Cardiac muscle cell (in vitro differentiated cells and primary cell): Measurements from ENCODE around the gene SBNO2. TPM values are rescaled to one million over a fixed set of nuclear protein-coding genes. Genes with fewer than 3 reads are reported as not detected.

ENCODE experiments used
- DNase-seq, 2 donors: peaks; one replicate each; pipeline versions ENCODE4 v3.0.0 to v3.0.0-alpha.2; 2010 to 2017; ENCODE audit warnings: low read depth in 1 of 2, low spot score in 1 of 2
- H3K27ac ChIP-seq: fragments of 200-600 bp; sonication (generic); 2 replicates; pipeline ENCODE4 v1.5.1; 2016
- H3K27me3 ChIP-seq: fragments of 200-600 bp; sonication (generic); 2 replicates; pipeline ENCODE4 v1.6.0; 2016; ENCODE audit warnings: control low read depth
- H3K36me3 ChIP-seq: fragments of 200-600 bp; sonication (generic); 2 replicates; pipeline ENCODE4 v1.5.1; 2016; ENCODE audit warnings: control low read depth
- H3K4me1 ChIP-seq: fragments of 200-600 bp; sonication (generic); 2 replicates; pipeline ENCODE4 v1.8.1; 2017; ENCODE audit warnings: low read depth, mild to moderate bottlenecking, mixed run types
- H3K4me3 ChIP-seq: fragments of 200-600 bp; sonication (generic); 2 replicates; pipeline ENCODE4 v1.5.1; 2016; ENCODE audit warnings: mild to moderate bottlenecking
- H3K9me3 ChIP-seq: fragments of 200-600 bp; sonication (generic); 2 replicates; pipeline ENCODE4 v1.5.1; 2017; ENCODE audit warnings: low read depth, mild to moderate bottlenecking, control low read depth
- CTCF ChIP-seq: IDR thresholded peaks from 2 replicates; pipeline ENCODE4 v1.5.1; 2012; ENCODE audit warnings: low read depth, mild to moderate bottlenecking, low read length
- polyA plus RNA-seq: library from polyadenylated mRNA; unstranded; fragments of >200 nt; fragmentation: Nextera tagmentation; extraction: Ambion mirVana; gene quantifications from 2 replicates; pipeline ENCODE4 v1.2.1, GENCODE V29; 2016
- total RNA-seq: library from RNA; depleted of rRNA; stranded (reverse); fragments of >200 nt; gene quantifications from 2 replicates; pipeline ENCODE4 v1.2.3, GENCODE V29; 2016

The SBNO2 gene
- total and polyA plus RNA-seq, 2 experiments from 2014 or later = 11.8 to 28.5 TPM

DNA sequence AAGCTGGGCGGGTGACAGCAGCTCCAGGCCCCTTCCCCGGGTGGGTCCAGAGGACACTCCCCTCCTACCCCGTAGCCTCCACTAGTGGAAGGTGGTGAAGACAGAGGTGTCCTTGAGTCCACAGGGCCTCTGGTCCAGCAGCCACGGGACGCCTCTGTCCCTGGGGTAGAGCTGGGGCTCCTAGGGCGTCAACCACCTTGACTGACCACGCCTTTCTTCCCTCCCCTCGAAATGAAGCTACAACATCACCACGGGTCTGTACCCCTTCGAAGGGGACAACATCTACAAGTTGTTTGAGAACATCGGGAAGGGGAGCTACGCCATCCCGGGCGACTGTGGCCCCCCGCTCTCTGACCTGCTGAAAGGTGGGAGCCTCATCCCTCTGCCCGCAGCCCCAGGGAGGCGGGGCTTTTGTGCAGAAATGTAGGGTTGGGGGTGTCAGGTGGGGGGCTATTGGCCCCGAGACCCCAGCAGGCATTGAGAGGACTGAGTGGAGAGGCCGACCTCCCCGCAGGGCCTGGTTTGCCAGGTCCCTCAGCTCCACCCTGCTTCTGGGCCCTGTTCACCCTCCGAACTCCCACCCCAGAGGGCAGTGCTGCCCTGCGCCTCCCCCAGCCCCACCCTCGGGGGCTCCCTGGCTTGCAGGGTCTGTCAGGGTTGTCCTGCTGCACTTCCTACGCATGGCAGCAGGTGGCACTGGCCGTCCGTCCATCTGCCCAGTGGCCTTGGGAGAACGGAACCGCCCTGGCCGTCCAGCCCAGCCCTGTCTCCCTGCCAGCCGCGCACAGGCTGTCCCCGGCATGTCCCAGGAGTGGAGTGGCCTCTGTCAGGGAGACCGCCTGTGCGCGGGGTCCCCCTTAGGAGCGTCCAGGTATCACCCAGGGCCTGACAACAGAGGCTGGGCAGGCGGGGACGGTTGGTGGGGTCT, 47.2 kb upstream of the SBNO2 start:
- Histone ChIP-seq H3K4me1 (peaks cover 12% of the 10 kb centered on the region), H3K4me3 (no peak overlapping the region), H3K27me3 (no peaks in the 10 kb centered on the region), H3K9me3 (no peaks in the 10 kb centered on the region), H3K36me3 (peaks cover 8% of the 10 kb centered on the region), H3K27ac (peak overlapping the region; percentile 2)
- peak; percentile 67 for TF ChIP-seq CTCF
- DNase-seq = peak in 1 of 2 donors; percentile 67

GRCh38 chr19:1220477-1220930, 46.4 kb upstream of the SBNO2 start:
- Histone ChIP-seq H3K9me3 (no peaks in the 10 kb centered on the region), H3K27me3 (no peaks in the 10 kb centered on the region), H3K36me3 (peaks cover 8% of the 10 kb centered on the region), H3K4me1 (peaks cover 12% of the 10 kb centered on the region), H3K27ac (no peak overlapping the region), H3K4me3 (no peak overlapping the region)
- DNase-seq = no peak
- peak; percentile 3 for TF ChIP-seq CTCF

- no peak for TF ChIP-seq CTCF
Observed at GRCh38 chr19:1219786-1220476, 45.9 kb upstream of the SBNO2 start.

DNA sequence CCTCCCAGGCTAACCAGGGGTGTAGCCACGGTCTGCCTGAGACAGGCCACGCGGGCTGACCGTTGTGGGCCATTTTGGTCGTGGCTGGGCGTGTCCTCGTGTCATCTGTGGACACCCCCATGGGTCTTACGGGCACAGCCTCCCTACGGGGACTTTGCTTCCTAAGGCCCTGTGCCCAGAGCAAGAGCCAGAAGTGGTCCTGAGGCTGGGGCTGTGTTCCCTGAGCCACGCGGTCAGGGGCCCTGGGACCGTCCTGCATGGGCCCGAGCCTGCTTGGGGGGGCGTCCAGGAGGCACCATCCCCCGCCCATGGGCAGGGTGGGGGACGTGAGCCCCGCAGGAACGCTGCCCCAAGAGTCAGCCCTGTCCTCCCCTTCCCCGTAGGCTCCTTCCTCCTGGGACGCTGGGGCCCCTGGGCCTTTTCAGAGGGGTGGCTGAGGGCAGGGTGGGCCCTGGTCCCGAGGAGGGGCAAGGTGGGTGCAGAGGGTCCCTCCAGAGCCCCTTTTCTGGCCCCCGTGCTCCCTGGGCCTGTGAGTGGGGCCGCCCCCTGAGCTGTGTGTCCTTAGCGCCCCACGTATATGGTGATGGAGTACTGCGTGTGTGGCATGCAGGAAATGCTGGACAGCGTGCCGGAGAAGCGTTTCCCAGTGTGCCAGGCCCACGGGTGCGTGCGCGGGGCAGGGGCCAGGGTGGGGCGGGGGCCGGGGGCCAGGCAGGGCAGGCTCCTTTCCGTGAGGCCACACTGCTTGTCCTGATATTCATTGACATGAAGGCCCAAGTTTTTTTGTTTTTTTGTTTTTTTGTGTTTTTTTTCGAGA, 44.9 kb upstream of the SBNO2 start:
- H3K4me1 ChIP-seq = peaks cover 27% of the 10 kb centered on the region
- DNase-seq = no peak
- peak overlapping the region; percentile 0 for H3K27ac ChIP-seq
- no peaks in the 10 kb centered on the region for H3K27me3 ChIP-seq
- H3K36me3 ChIP-seq = peaks cover 3% of the 10 kb centered on the region
- H3K9me3 ChIP-seq = no peaks in the 10 kb centered on the region
- TF ChIP-seq CTCF = no peak
- H3K4me3 ChIP-seq = no peak overlapping the region

More at GRCh38 chr19:1219786-1220476, 45.9 kb upstream of the SBNO2 start:
- Histone ChIP-seq H3K27ac (no peak overlapping the region), H3K27me3 (no peaks in the 10 kb centered on the region), H3K4me3 (no peak overlapping the region), H3K4me1 (peaks cover 17% of the 10 kb centered on the region), H3K36me3 (peaks cover 8% of the 10 kb centered on the region), H3K9me3 (no peaks in the 10 kb centered on the region)
- no peak for DNase-seq

DNA sequence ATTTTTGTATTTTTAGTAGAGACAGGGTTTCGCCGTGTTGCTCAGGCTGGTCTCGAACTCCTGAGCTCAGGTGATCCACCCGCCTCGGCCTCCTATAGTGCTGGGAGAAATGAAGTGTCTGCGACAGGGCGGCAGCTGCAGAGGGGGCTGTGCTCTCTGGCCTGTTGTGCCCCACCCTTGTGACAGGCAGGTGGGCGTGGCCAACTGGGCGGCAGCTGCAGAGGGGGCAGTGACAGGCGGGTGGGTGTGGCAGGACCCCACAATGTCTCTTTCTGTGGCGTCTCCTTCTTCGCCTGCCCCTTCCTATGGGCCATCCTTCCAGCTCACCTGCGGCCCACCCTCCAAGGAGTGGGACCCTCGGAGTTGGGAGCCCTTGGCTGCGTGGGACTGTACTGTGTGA, 43.3 kb upstream of the SBNO2 start:
- peak overlapping the region; percentile 54 for H3K27ac ChIP-seq
- TF ChIP-seq CTCF = no peak
- no peaks in the 10 kb centered on the region for H3K27me3 ChIP-seq
- DNase-seq = no peak
- no peaks in the 10 kb centered on the region for H3K9me3 ChIP-seq
- peaks cover 35% of the 10 kb centered on the region for H3K4me1 ChIP-seq
- peaks cover 3% of the 10 kb centered on the region for H3K36me3 ChIP-seq
- no peak overlapping the region for H3K4me3 ChIP-seq
